Progenitor cell of endocrine pancreas (in vitro differentiated cells): ENCODE results near the gene KLF1. TPM values are rescaled to one million over a fixed set of nuclear protein-coding genes. Genes with fewer than 3 reads are reported as not detected.

Experiments
- DNase-seq: peaks from one replicate; pipeline ENCODE4 v3.0.0; 2021; ENCODE audit warnings: low spot score; ENCODE audit not compliant: unreplicated experiment
- H3K27ac Mint-ChIP-seq: 2 replicates; pipeline ENCODE4 v1.8.0; 2021; ENCODE audit warnings: mild to moderate bottlenecking, moderate library complexity, mixed read lengths
- H3K27me3 Mint-ChIP-seq: 2 replicates; pipeline ENCODE4 v1.8.0; 2021; ENCODE audit warnings: mixed read lengths
- H3K36me3 Mint-ChIP-seq: 2 replicates; pipeline ENCODE4 v1.8.0; 2022; ENCODE audit warnings: mixed read lengths; ENCODE audit not compliant: insufficient read depth
- H3K4me1 Mint-ChIP-seq: 2 replicates; pipeline ENCODE4 v1.8.0; 2021; ENCODE audit warnings: low read depth, mixed read lengths
- H3K4me3 Mint-ChIP-seq: 2 replicates; pipeline ENCODE4 v1.8.0; 2021; ENCODE audit warnings: low read depth, mild to moderate bottlenecking, moderate library complexity, mixed read lengths
- H3K9me3 Mint-ChIP-seq: 2 replicates; pipeline ENCODE4 v1.8.0; 2021; ENCODE audit warnings: low read depth, mixed read lengths
- microRNA-seq: library from miRNA; unstranded; fragments of <30 nt; microRNA quantifications from one replicate; pipeline ENCODE4 v1.1.0, GENCODE V29; 2020; ENCODE audit warnings: borderline number of aligned reads; ENCODE audit not compliant: unreplicated experiment
- total RNA-seq: library from RNA; stranded (reverse); gene quantifications from 2 replicates; pipeline ENCODE4 v1.2.1, GENCODE V29; 2021
- TF ChIP-seq, protein P1 (sequence below): fragments of 200-600 bp; sonication (generic); IDR thresholded peaks from one replicate; pipeline ENCODE4 v1.5.0; 2021; ENCODE audit warnings: antibody characterized with exemption, mild to moderate bottlenecking; ENCODE audit not compliant: unreplicated experiment

The KLF1 gene
- total RNA-seq, 1 donor from 2014 or later = not detected

DNA sequence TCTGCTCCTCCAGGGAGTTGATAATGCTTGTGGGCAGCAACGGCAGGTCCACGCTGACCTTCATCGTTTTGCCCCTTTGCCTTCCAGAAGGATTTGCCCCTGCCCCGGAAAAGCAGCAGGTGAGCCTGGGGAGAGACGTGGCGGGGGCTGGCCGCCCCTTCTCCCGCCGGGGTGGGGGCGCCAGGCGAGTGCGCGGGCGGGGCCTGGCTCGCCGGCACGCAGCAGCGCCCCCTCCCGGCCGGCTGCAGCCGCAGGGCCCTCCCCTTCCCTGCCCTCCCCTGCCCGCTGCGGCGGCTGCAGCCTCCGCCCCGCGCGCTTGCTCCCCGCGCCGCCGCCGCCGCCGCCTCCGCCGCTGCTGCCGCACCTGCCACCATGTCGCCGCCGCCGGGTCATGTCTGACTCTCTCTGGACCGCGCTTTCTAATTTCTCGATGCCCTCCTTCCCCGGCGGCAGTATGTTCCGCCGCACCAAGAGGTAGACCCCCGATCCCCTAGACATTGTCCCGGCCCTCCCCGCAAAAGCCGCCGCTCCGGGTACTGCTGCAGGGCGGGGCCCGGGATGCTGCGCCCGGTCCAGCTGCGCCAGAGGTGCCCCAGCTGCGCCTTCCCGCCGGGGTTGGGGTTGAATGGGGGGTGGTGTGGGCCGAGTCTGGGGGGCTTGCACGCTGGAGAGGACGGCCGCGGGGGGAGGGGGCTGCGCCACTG lies 48.7 kb downstream of the KLF1 start, which contains the start of gene MAST1:
TSS of gene MAST1 (plus strand) at position 334 of the 704 bp plus-strand sequence. CDS start at position 392, 58 bp downstream.
- peak; percentile 51 for DNase-seq
- H3K27ac Mint-ChIP-seq = peak within 1 kb of the TSS; percentile 24
- TF ChIP-seq, protein P1, sequence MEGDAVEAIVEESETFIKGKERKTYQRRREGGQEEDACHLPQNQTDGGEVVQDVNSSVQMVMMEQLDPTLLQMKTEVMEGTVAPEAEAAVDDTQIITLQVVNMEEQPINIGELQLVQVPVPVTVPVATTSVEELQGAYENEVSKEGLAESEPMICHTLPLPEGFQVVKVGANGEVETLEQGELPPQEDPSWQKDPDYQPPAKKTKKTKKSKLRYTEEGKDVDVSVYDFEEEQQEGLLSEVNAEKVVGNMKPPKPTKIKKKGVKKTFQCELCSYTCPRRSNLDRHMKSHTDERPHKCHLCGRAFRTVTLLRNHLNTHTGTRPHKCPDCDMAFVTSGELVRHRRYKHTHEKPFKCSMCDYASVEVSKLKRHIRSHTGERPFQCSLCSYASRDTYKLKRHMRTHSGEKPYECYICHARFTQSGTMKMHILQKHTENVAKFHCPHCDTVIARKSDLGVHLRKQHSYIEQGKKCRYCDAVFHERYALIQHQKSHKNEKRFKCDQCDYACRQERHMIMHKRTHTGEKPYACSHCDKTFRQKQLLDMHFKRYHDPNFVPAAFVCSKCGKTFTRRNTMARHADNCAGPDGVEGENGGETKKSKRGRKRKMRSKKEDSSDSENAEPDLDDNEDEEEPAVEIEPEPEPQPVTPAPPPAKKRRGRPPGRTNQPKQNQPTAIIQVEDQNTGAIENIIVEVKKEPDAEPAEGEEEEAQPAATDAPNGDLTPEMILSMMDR = peak; percentile 71
- H3K9me3 Mint-ChIP-seq = no peaks in the 10 kb centered on the region
- H3K36me3 Mint-ChIP-seq = no peaks in the 10 kb centered on the region
- H3K4me3 Mint-ChIP-seq = peak within 1 kb of the TSS; percentile 69
- H3K4me1 Mint-ChIP-seq = peaks cover 8% of the 10 kb centered on the region
- H3K27me3 Mint-ChIP-seq = peaks cover 75% of the 10 kb centered on the region

DNA sequence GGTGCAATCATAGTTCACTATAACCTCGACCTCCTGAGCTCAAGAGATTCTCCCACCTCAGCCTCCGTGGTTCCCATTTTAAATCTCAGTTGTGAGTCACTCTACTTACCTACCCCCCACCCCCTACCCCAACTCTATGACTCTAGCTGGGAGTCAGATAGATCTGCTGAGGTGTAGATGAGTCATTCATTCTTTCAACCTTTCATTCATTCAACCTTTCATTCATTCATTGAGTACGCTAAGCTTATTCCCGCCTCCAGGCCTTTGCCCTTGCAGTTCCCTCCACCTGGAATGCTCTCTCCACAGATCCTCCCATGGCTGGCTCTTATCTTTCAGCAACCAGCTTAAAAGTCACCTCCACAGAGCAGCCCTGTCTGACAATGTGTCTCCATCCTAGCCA lies 49.8 kb downstream of the KLF1 start:
- Mint-ChIP-seq H3K36me3 (no peaks in the 10 kb centered on the region), H3K4me3 (peak overlapping the region; percentile 33), H3K27ac (peak overlapping the region; percentile 24), H3K9me3 (no peaks in the 10 kb centered on the region), H3K4me1 (peaks cover 10% of the 10 kb centered on the region), H3K27me3 (peaks cover 79% of the 10 kb centered on the region)
- TF ChIP-seq, protein P1 = no peak
- DNase-seq = no peak

DNA sequence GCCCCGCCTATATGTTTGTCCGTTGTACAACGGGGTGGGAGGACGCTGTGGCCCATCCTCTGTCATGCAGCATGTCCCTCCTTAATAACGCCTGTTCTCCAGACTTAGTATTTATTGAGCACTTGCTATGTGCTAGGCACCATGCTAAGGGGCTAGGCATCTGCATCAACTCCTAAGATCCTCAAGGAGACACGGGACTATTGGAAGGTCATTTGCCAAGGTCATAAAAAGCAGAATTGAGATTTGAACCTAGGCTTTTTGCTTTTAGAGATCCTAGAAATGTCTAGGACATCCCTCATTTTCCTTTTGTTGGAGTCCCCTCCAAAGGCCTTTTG lies 50.5 kb downstream of the KLF1 start:
- TF ChIP-seq, protein P1 = no peak
- no peak overlapping the region for H3K27ac Mint-ChIP-seq
- peak overlapping the region; percentile 16 for H3K4me3 Mint-ChIP-seq
- no peak for DNase-seq
- H3K36me3 Mint-ChIP-seq = no peaks in the 10 kb centered on the region
- H3K4me1 Mint-ChIP-seq = peaks cover 5% of the 10 kb centered on the region
- no peaks in the 10 kb centered on the region for H3K9me3 Mint-ChIP-seq
- H3K27me3 Mint-ChIP-seq = peaks cover 80% of the 10 kb centered on the region

DNA sequence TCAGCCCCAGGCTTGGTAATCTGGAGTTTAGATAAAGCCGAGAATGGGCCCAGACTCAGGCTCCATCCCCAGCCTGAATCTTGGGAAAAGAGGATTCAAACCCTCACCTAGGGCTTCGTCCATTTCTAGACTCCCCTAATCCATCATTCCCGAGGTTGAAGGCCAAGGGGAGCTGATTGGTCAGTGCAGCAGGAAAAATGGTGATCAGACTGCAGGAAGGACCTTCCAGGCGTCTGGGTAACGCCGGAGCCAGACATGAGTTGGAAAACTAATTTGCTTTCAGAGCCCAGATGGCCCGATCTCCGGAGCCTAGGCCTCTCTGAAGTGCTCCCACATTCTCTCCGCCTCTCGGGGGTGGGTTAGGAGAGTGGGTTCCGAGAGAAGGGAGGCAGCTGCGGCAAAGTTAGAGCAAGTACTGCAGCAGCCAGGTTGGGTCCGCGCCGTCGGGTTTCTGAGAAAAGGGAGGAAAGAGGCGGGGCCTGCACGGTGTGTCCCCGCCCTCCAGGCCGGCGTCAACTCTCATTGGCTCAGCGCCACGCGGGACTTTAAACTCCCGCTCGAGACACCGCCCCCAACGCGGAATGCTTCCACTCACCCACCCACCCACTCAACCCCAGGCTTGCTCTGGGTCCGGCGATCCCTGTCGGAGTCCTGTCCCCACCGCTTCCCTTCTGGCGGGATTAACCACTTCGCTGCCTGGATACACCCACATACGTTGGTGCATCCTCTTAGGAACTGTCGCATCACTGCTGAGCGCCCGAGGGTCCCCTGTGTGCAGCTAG lies 51.8 kb downstream of the KLF1 start:
- DNase-seq = no peak
- Mint-ChIP-seq H3K36me3 (no peaks in the 10 kb centered on the region), H3K4me3 (no peak overlapping the region), H3K4me1 (peaks cover 1% of the 10 kb centered on the region), H3K27ac (no peak overlapping the region), H3K27me3 (peaks cover 82% of the 10 kb centered on the region), H3K9me3 (no peaks in the 10 kb centered on the region)
- TF ChIP-seq, protein P1 = no peak

DNA sequence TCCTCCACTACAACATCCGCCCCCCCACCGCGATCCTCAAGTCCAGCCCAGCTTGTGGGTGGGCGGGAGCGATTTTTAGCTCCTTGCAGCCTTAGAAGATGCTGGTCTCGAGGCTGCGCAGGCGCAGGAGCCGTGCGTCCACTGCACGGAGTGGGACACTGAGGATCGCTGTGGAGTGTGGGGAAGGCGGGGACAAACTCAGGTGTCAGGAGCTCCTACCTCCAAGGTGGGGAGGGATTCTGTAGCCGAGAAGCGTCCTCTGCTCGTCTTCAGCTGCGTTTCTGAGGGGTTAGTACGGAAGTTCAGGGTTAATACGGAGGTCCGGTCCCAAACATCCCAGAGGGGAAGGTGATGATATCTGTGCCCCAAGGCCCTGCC lies 52.4 kb downstream of the KLF1 start, which contains the start of gene RTBDN:
TSS of gene RTBDN (minus strand) at position 14 of the 378 bp plus-strand sequence. CDS start 4,600 bp downstream, outside the sequence.
- DNase-seq = no peak
- Mint-ChIP-seq H3K9me3 (no peaks in the 10 kb centered on the region), H3K36me3 (no peaks in the 10 kb centered on the region), H3K4me1 (peaks cover 1% of the 10 kb centered on the region), H3K4me3 (peak within 1 kb of the TSS; percentile 55), H3K27ac (no peak within 1 kb of the TSS), H3K27me3 (peaks cover 82% of the 10 kb centered on the region)
- TF ChIP-seq, protein P1 = no peak

Small RNA genes within 50 kb of the gene (microRNA-seq; reads per million reads assigned to microRNA genes)
- not detected for gene MIR5695
- gene MIR6794 = not detected

Other genes with a start within 250 kb of the KLF1 start
- 115 and 120 TPM in 2 replicates for gene MAN2B1, start 220.5 kb downstream of the KLF1 start, total RNA-seq
- gene WDR83, start 220.4 kb downstream of the KLF1 start, total RNA-seq = 16.3 and 17.2 TPM in 2 replicates
- gene DHPS, start 205.3 kb downstream of the KLF1 start, total RNA-seq = 92.0 and 106 TPM in 2 replicates
- gene GNG14, start 199.2 kb downstream of the KLF1 start, total RNA-seq = not detected in 2 replicates
- 14.6 and 15.1 TPM in 2 replicates for gene FBXW9, start 190.6 kb downstream of the KLF1 start, total RNA-seq
- 109 and 113 TPM in 2 replicates for gene TNPO2, start 163.3 kb downstream of the KLF1 start, total RNA-seq
- 171 and 180 TPM in 2 replicates for gene TRIR, start 152.5 kb downstream of the KLF1 start, total RNA-seq
- gene GET3, start 149.7 kb downstream of the KLF1 start, total RNA-seq = 59.8 and 66.0 TPM in 2 replicates
- gene BEST2, start 135.4 kb downstream of the KLF1 start, total RNA-seq = not detected in 2 replicates
- gene HOOK2, start 111.6 kb downstream of the KLF1 start, total RNA-seq = 115 TPM in 2 replicates
- gene JUNB, start 95.7 kb downstream of the KLF1 start, total RNA-seq = 5.7 and 6.0 TPM in 2 replicates
- gene PRDX2, start 85.4 kb downstream of the KLF1 start, total RNA-seq = 524 and 554 TPM in 2 replicates
- gene THSD8, start 85.1 kb downstream of the KLF1 start, total RNA-seq = 16.5 and 22.7 TPM in 2 replicates
- gene RNASEH2A, start 80.6 kb downstream of the KLF1 start, total RNA-seq = 32.8 and 37.4 TPM in 2 replicates
- not detected in 2 replicates for gene RTBDN, start 52.6 kb downstream of the KLF1 start, total RNA-seq
- 5.3 and 5.9 TPM in 2 replicates for gene MAST1, start 48.7 kb downstream of the KLF1 start, total RNA-seq
- 26.0 and 31.7 TPM in 2 replicates for gene DNASE2, start 5.8 kb downstream of the KLF1 start, total RNA-seq
- 59.3 and 60.6 TPM in 2 replicates for gene GCDH, start 4.0 kb upstream of the KLF1 start, total RNA-seq
- 1.2 and 1.8 TPM in 2 replicates for gene SYCE2, start 32.1 kb upstream of the KLF1 start, total RNA-seq
- 61.2 and 63.3 TPM in 2 replicates for gene FARSA, start 46.5 kb upstream of the KLF1 start, total RNA-seq
- gene CALR, start 51.4 kb upstream of the KLF1 start, total RNA-seq = 707 and 730 TPM in 2 replicates
- gene RAD23A, start 58.7 kb upstream of the KLF1 start, total RNA-seq = 70.4 and 78.8 TPM in 2 replicates
- gene GADD45GIP1, start 70.0 kb upstream of the KLF1 start, total RNA-seq = 16.8 and 20.8 TPM in 2 replicates
- not detected in 2 replicates for gene DAND5, start 82.4 kb upstream of the KLF1 start, total RNA-seq
- 0.46 and 0.51 TPM in 2 replicates for gene NFIX, start 108.3 kb upstream of the KLF1 start, total RNA-seq
- gene LYL1, start 215.7 kb upstream of the KLF1 start, total RNA-seq = 0.47 and 0.50 TPM in 2 replicates
- 51.5 and 52.4 TPM in 2 replicates for gene TRMT1, start 229.5 kb upstream of the KLF1 start, total RNA-seq
- gene NACC1, start 231.1 kb upstream of the KLF1 start, total RNA-seq = 92.3 and 103 TPM in 2 replicates